ENCODE measurements around the gene FOXK1.
"Not testable (repeated sequence)": the region's sequence is repeated elsewhere in the genome, so short reads cannot be mapped to it uniquely, and the experiment has no call there.

The FOXK1 gene

GRCh38 chr7:4681886-4682620, at the start of gene FOXK1:
Gene FOXK1, plus strand, starts transcription at chr7:4682295. Its CDS starts 14 bp downstream, at chr7:4682309.
- no peak for DNase-seq

- no peak for DNase-seq
Observed at GRCh38 chr7:4633012-4633411, 49.1 kb upstream of the FOXK1 start.

- DNase-seq = no peak
Observed at GRCh38 chr7:4634166-4634565, 47.9 kb upstream of the FOXK1 start.

- DNase-seq = no peak
Observed at GRCh38 chr7:4638781-4639575, 43.1 kb upstream of the FOXK1 start.

GRCh38 chr7:4641091-4641666, 40.9 kb upstream of the FOXK1 start:
- DNase-seq = no peak

- no peak for DNase-seq
Observed at GRCh38 chr7:4641667-4642467, 40.2 kb upstream of the FOXK1 start.

GRCh38 chr7:4642468-4643203, 39.5 kb upstream of the FOXK1 start:
- no peak for DNase-seq

- not testable (repeated sequence) for DNase-seq
Observed at GRCh38 chr7:4643204-4643471, 39.0 kb upstream of the FOXK1 start.

- DNase-seq = no peak
Observed at GRCh38 chr7:4645246-4645645, 36.8 kb upstream of the FOXK1 start.

GRCh38 chr7:4648111-4648510, 34.0 kb upstream of the FOXK1 start:
- no peak for DNase-seq

GRCh38 chr7:4650433-4651047, 31.6 kb upstream of the FOXK1 start:
- DNase-seq = no peak

GRCh38 chr7:4653771-4654170, 28.3 kb upstream of the FOXK1 start:
- DNase-seq = no peak

- no peak for DNase-seq
Observed at GRCh38 chr7:4655311-4655710, 26.8 kb upstream of the FOXK1 start.

GRCh38 chr7:4655896-4656295, 26.2 kb upstream of the FOXK1 start:
- DNase-seq = no peak

- no peak for DNase-seq
Observed at GRCh38 chr7:4657640-4658417, 24.3 kb upstream of the FOXK1 start.

- no peak for DNase-seq
Observed at GRCh38 chr7:4659551-4660286, 22.4 kb upstream of the FOXK1 start.

- DNase-seq = no peak
Observed at GRCh38 chr7:4661871-4662270, 20.2 kb upstream of the FOXK1 start.

GRCh38 chr7:4663239-4664018, 18.7 kb upstream of the FOXK1 start:
- no peak for DNase-seq

- DNase-seq = no peak
Observed at GRCh38 chr7:4665661-4666060, 16.4 kb upstream of the FOXK1 start.

Data from NCI-H524 treated with DMSO at 0.1 percent for 48 hours (cell line).